IMR-90 (cell line): ENCODE data around the gene RAB12. TPM values are rescaled to one million over a fixed set of nuclear protein-coding genes. Genes with fewer than 3 reads are reported as not detected.
A peak's percentile ranks its signal among the peaks of the same experiment; 100 is the strongest.

Experiments
- ATAC-seq: fragments of 200-7000 bp; cut with Tn5 transposase; 2 replicates; pipeline ENCODE4 v1.9.1; 2020; ENCODE audit warnings: low read depth, mild to moderate bottlenecking, moderate library complexity
- BruUV-seq: library from RNA; stranded (reverse); fragments of 400-500 nt; replicated peaks from 2 replicates; lab custom pipeline; 2021; lab: Mats Ljungman, UMichigan
- CTCF ChIA-PET: fragments of 300-600 bp; formaldehyde crosslinking; extraction: SDS; loops from one replicate; lab custom pipeline; 2021; ENCODE audit warnings: antibody characterized with exemption; lab: Yijun Ruan, JAX
- POLR2A ChIA-PET: fragments of 300-600 bp; sonication (Branson Sonifier 250); formaldehyde crosslinking; loops from one replicate; lab custom pipeline; 2022; ENCODE audit warnings: antibody characterized with exemption; ENCODE audit not compliant: unreplicated experiment; lab: Charles Lee
- DNase-seq: peaks from one replicate; pipeline ENCODE4 v3.0.0; 2013
- H2AFZ ChIP-seq: replicated peaks from 2 replicates; pipeline ENCODE3; 2013; ENCODE audit warnings: low read length, mild to moderate bottlenecking; ENCODE audit not compliant: poor library complexity
- H2AK5ac ChIP-seq: 2 replicates; pipeline ENCODE4 v1.6.1; 2013; ENCODE audit warnings: low read depth, low read length, inconsistent platforms
- H2AK9ac ChIP-seq: replicated peaks from 2 replicates; pipeline ENCODE3; 2013; ENCODE audit warnings: mild to moderate bottlenecking, low read depth, low read length, moderate library complexity; ENCODE audit not compliant: poor library complexity
- H2BK120ac ChIP-seq: 2 replicates; pipeline ENCODE4 v1.6.1; 2013; ENCODE audit warnings: low read depth, low read length, inconsistent platforms
- H2BK15ac ChIP-seq: 3 replicates; pipeline ENCODE4 v1.6.1; 2013; ENCODE audit warnings: low read depth, low read length, inconsistent platforms
- H2BK20ac ChIP-seq: 2 replicates; pipeline ENCODE4 v1.6.1; 2013; ENCODE audit warnings: low read depth, mild to moderate bottlenecking, inconsistent platforms, low read length, moderate library complexity
- H2BK5ac ChIP-seq: 2 replicates; pipeline ENCODE4 v1.6.1; 2013; ENCODE audit warnings: mild to moderate bottlenecking, low read depth, low read length, inconsistent platforms; ENCODE audit not compliant: poor library complexity, severe bottlenecking
- H3K14ac ChIP-seq: replicated peaks from 2 replicates; pipeline ENCODE4 v1.6.1; 2013; ENCODE audit warnings: low read depth, low read length, inconsistent platforms
- H3K18ac ChIP-seq: 2 replicates; pipeline ENCODE4 v1.6.1; 2013; ENCODE audit warnings: low read depth, low read length, control low read depth
- H3K23ac ChIP-seq: 2 replicates; pipeline ENCODE4 v1.6.1; 2013; ENCODE audit warnings: low read depth, low read length, inconsistent platforms
- H3K27ac ChIP-seq: 2 replicates; pipeline ENCODE4 v1.5.1; 2013; ENCODE audit warnings: mild to moderate bottlenecking, control low read depth, low read length; ENCODE audit not compliant: insufficient read depth
- H3K27me3 ChIP-seq: 2 replicates; pipeline ENCODE4 v1.6.1; 2013; ENCODE audit warnings: low read length; ENCODE audit not compliant: control insufficient read depth, insufficient read depth
- H3K36me3 ChIP-seq: 2 replicates; pipeline ENCODE4 v1.6.1; 2013; ENCODE audit warnings: low read length, mixed read lengths; ENCODE audit not compliant: control insufficient read depth, insufficient read depth
- H3K4ac ChIP-seq: 2 replicates; pipeline ENCODE4 v1.6.1; 2013; ENCODE audit warnings: low read depth, low read length, inconsistent platforms
- H3K4me1 ChIP-seq: 2 replicates; pipeline ENCODE4 v1.6.1; 2013; ENCODE audit warnings: low read length, mixed read lengths; ENCODE audit not compliant: control insufficient read depth, insufficient read depth
- H3K4me2 ChIP-seq: 2 replicates; pipeline ENCODE4 v1.6.1; 2013; ENCODE audit warnings: low read depth, mild to moderate bottlenecking, control low read depth, low read length, moderate library complexity
- H3K4me3 ChIP-seq: 2 replicates; pipeline ENCODE4 v1.5.1; 2013; ENCODE audit warnings: low read depth, mild to moderate bottlenecking, control low read depth, low read length, moderate library complexity; ENCODE audit not compliant: insufficient read depth
- H3K56ac ChIP-seq: 2 replicates; pipeline ENCODE4 v1.6.1; 2013; ENCODE audit warnings: low read length, inconsistent platforms; ENCODE audit not compliant: insufficient read depth; ENCODE audit errors: extremely low read depth
- H3K79me1 ChIP-seq, 2 experiments: 2 replicates each; pipeline ENCODE4 v1.6.1; 2013; ENCODE audit warnings: low read length in 2 of 2, inconsistent platforms in 1 of 2, low read depth in 1 of 2
- H3K9ac ChIP-seq: 2 replicates; pipeline ENCODE4 v1.6.1; 2013; ENCODE audit warnings: low read depth, low read length, control low read depth
- H3K9me1 ChIP-seq: 2 replicates; pipeline ENCODE4 v1.6.1; 2013; ENCODE audit warnings: low read length, inconsistent platforms; ENCODE audit not compliant: insufficient read depth
- H3K9me3 ChIP-seq: 2 replicates; pipeline ENCODE4 v1.6.1; 2013; ENCODE audit warnings: low read length; ENCODE audit not compliant: control insufficient read depth, insufficient read depth
- H4K20me1 ChIP-seq: 2 replicates; pipeline ENCODE4 v1.6.1; 2013; ENCODE audit warnings: low read length, inconsistent platforms; ENCODE audit not compliant: insufficient read depth
- H4K5ac ChIP-seq: 2 replicates; pipeline ENCODE4 v1.6.1; 2013; ENCODE audit warnings: mild to moderate bottlenecking, low read depth, low read length, control low read depth
- H4K8ac ChIP-seq, 2 experiments: 2 replicates each; pipeline ENCODE4 v1.6.1; 2013; ENCODE audit warnings: low read depth in 2 of 2, low read length in 2 of 2, control low read depth in 1 of 2, inconsistent platforms in 1 of 2
- H4K91ac ChIP-seq: 2 replicates; pipeline ENCODE4 v1.6.1; 2013; ENCODE audit warnings: low read depth, low read length, inconsistent platforms; ENCODE audit not compliant: insufficient read depth
- MAFK ChIP-seq: IDR thresholded peaks from 2 replicates; pipeline ENCODE4 v1.6.1; 2012; ENCODE audit warnings: low read depth, low read length, improper control_type of control experiment
- POLR2A ChIP-seq: IDR thresholded peaks from 2 replicates; pipeline ENCODE4 v1.6.1; 2012; ENCODE audit warnings: mild to moderate bottlenecking, low read depth, low read length
- WGBS, 2 experiments: methylation state at CpG; one replicate each; pipeline versions ENCODE4 v1.1.5 to v1.1.7; 2013; ENCODE audit warnings: missing lambda C conversion rate in 2 of 2; ENCODE audit not compliant: insufficient read length in 1 of 2; ENCODE audit errors: extremely low coverage in 2 of 2; 5-methylcytosine and 5-hydroxymethylcytosine counted together
- dilution Hi-C: fragments of 300-500 bp; cut with HindIII; formaldehyde crosslinking; loops from one replicate; pipeline ENCODE4 v1.14.3; 2018; ENCODE audit warnings: low sequenced_read_pairs; ENCODE audit not compliant: unreplicated experiment
- in situ Hi-C: fragments of 300-500 bp; cut with MboI; formaldehyde crosslinking; loops from 3 replicates; pipeline ENCODE4 v1.14.3; 2019; ENCODE audit warnings: low sequenced_read_pairs, inconsistent platforms, mixed read lengths
- intact Hi-C: fragments of 100-400 bp; cut with micrococcal nuclease; formaldehyde crosslinking; loops from 2 replicates; pipeline ENCODE4 v1.10.0; 2022
- polyA plus RNA-seq, 3 experiments: library from polyadenylated mRNA; depleted of rRNA; stranded (reverse); fragments of >200 nt; gene quantifications; 2 replicates each; pipeline ENCODE4 v1.2.3, GENCODE V29; 2012; ENCODE audit warnings: low replicate concordance in 1 of 3
- total RNA-seq: library from RNA; depleted of rRNA; stranded (reverse); fragments of >200 nt; gene quantifications from 2 replicates; pipeline ENCODE4 v1.2.3, GENCODE V29; 2012

Gene RAB12
- total and polyA plus RNA-seq, 2 of the 4 experiments (the other 2 are of a cell fraction): 14.9 to 19.2 TPM

DNA sequence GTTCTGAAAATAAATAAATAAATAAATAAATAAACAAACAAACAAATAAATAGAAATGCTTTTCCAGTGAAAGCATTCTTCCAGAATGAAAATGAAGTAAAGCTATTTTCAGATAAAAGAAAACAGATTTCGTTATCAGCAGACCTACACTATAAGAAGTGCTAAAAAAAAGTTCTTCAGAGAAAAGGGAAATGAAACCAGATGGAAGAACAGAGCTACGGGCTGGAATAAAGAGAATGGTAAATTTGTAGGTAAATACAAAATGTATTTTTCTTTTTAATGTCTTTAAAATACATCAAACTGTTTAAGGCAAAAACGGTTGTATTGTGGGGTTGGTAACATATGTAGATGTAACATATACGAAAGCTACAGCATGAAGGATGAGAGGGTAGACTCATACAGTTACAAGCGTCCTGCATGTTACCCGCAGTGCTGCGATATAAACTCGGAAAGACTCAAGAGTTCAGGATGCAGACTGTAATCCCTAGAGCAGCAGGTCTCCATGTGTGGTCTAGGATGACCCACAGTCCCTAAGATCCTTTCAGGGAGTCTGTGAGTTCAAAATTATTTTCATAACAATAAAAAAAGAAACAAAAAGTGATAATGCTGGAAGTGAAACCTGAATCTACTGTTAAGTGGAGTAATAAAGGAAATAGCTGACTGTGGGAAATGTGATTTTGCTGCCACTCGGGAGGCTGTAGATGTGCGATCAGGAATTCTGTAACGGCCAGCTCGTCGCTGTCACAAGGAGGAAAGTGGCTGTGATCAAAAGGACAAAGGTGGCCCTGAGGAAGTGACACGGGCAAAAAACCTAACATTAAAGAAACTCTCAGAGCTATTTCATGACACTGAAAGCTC is 5.3 kb upstream of the RAB12 start:
- dilution Hi-C loops: no loop called here
- Histone ChIP-seq H2AK9ac (no peak overlapping the region), H3K18ac (no peak overlapping the region), H2AK5ac (no peak overlapping the region), H3K36me3 (no peaks in the 10 kb centered on the region), H3K4ac (no peak overlapping the region), H3K4me2 (peak overlapping the region; percentile 78), H3K27me3 (peaks cover 28% of the 10 kb centered on the region), H3K23ac (no peak overlapping the region), H2BK120ac (no peak overlapping the region), H2AFZ (peak overlapping the region; percentile 0), H3K9me3 (no peaks in the 10 kb centered on the region), H3K14ac (no peak overlapping the region), H3K9me1 (no peaks in the 10 kb centered on the region), H3K27ac (no peak overlapping the region), H2BK20ac (no peak overlapping the region), H4K20me1 (no peaks in the 10 kb centered on the region), H3K79me1 (no peaks in the 10 kb centered on the region), H3K4me3 (peak overlapping the region; percentile 29; the same call in 1 of the 2 replicates), H4K91ac (no peak overlapping the region), H3K9ac (no peak overlapping the region), H4K8ac (no peak overlapping the region), H3K56ac (no peak overlapping the region), H2BK15ac (no peak overlapping the region), H2BK5ac (no peak overlapping the region), H3K4me1 (peaks cover 3% of the 10 kb centered on the region), H4K5ac (no peak overlapping the region)
- no TSS peak for BruUV-seq
- no peak for DNase-seq
- intact Hi-C loops: no loop called here
- WGBS, 2 experiments: no CpG with 5 or more reads among the region's 14 CpGs
- CTCF ChIA-PET: no interaction called here
- no peak for ATAC-seq
- in situ Hi-C loops: no loop called here
- POLR2A ChIA-PET: no interaction called here
- TF ChIP-seq MAFK (peak; percentile 50), POLR2A (no peak)
